GM21423 (cell line): Measurements from ENCODE around the gene DPP4.

Source experiments
- ATAC-seq: cut with Tn5 transposase; IDR thresholded peaks from one replicate; pipeline ENCODE4 v1.9.1; 2021; ENCODE audit warnings: mild to moderate bottlenecking, moderate library complexity; ENCODE audit not compliant: unreplicated experiment

Gene DPP4

DNA sequence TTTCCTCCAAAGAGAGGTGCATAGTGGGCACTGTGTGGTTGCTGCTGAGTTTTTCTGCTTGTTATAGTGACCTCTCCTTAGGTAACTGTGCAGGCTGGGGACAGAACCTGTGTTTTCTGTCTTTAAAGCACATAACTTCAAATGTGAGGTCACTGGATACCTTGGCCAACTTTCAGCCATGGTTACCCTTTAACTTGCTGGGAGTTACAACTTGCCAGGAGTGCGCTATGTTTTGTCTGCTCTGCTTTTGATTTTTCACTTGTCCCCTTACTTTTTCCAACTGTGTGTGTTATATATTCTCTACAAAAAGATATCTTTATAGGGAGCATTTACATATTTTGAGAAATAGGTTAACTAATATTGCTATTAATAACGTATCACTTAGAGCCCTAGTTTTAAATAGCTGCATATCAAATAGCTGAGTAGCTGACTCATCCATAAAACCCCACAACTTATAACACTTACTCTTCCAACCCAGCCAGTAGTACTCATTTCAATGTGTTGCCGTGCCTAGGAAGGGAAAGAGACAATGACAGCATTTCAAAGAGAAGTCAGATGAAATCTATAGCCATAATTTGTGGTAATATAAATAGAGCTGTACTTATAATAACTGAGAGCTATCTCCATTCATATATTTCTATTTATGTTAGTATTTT is 51.6 kb downstream of the DPP4 start:
- no peak for ATAC-seq

DNA sequence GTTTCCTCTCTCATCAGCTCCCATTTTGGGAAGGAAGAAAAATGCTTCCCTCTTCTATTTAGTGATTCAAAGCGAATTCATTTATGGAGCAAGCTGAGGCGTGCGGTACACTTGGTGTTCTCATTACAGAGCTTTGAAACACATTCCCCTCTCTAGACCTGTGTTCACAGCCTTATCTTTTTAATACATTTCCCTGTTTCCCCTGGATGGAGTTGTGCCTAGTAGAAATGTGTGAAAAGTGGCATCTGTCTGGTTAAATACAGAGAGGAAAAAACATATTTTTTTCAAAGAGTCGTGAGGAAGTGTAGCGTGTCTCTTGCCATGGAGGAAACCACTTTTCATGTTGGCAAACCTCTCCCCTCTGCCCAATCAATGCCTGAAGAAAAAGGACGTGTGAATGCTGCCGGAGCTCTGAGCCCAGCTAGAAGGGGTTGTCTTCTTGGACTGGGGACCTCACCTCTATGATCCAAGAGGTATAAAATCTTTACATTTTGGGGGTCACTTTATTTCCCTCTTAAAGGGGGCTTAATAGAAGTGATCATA is 52.4 kb downstream of the DPP4 start:
- no peak for ATAC-seq

GRCh38 chr2:162018530-162018929 is 55.5 kb downstream of the DPP4 start:
- no peak for ATAC-seq

DNA sequence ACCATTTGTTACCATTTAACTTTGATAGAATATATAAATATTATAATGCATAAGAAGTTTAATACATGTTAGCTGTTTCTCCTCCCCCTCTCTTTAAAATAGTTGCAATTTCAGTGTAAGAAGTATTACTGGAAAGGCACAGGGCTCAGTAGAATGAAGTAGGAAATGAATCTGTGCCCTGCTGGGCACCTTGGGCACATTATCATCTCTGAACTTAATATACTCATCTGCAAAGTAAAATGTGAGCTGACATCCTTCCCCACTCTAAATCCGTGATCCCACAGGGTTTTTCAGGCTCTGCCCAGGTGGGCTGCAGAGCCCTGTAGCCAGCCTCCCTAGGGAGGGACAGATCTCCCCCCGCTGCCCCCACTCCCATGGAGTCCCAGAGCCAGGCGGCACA is 56.8 kb downstream of the DPP4 start:
- ATAC-seq: no peak

DNA sequence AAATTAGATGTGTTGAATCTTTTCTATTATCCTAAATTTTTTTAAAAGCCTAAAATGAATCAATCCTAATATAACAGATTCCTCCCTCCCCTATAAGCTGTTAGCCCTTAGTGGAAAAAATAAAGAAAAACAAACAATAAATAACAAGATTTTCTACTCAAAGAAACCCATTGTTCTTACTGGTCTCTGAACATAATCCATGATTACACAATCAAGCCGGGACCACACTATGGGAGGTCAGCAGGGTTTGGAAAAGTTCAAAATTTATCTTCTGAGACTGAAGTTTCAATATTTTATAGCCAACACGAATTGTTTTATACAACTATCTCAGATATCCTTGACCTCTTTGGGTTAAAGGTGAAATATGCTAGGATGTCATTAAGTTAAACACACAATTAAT is 57.9 kb downstream of the DPP4 start:
- ATAC-seq: no peak

DNA sequence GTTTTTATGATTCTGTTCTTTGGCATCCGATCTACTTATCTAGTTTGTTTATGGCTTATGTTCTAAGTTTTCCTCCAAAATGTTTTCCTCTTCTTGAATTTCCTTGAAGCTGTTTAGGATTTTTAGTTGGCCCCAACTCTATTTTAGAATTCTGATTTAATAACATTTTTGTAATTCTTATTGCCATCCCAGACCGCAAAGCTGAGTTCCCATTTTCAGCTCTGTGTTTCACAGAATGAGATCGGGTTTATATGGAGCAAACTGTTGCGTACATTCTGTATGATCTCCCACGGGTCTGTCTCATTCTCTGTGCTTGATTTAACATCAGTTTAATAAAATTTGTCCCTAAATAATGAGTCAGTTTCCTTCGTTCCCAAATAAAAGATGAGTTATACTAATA is 59.3 kb downstream of the DPP4 start:
- no peak for ATAC-seq

DNA sequence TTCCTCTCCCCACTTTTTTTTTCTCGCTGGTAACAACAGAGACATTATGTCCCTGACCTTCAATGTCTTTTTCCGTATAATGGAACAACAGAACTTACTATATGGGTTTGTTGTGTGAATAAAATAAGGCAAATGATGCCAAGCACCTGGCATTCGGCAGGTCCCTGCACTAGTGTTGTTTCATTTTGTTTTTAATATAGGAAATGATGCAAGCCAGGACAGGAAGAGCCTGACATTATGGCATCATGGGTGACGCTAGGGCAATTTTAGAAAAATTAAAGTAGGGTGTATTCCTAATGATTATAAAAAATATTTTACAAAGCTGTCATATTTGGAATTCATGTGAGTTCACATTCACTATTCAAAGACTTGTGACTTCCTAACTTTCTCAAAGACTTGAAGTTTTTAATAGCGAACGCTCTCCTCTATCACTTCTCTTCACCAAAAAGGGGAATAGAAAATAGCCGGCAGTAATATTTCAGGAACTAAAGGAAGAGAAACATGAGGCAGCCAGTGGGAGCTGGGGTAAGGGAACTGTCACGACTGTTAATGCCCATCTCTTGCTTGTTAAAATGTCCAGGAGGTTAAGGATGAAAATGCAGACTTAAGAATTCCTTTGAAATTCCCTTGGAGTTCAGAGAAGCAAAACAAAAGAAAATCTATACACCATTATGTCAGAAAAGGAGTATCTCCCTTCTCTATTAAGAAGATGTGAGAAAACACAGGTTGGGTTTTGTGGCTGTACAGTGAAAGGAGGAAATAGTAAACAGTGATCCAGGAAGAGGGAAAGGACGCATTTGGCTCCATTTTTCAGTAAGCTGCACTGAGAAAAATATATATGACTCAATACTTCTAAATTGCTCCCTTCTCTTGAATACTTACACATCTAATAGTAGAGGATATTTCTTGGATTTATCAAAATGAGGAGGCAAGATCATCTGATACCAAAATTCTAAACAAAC is 60.2 kb downstream of the DPP4 start:
- ATAC-seq: no peak

GRCh38 chr2:162012565-162013058 is 61.4 kb downstream of the DPP4 start:
- no peak for ATAC-seq

DNA sequence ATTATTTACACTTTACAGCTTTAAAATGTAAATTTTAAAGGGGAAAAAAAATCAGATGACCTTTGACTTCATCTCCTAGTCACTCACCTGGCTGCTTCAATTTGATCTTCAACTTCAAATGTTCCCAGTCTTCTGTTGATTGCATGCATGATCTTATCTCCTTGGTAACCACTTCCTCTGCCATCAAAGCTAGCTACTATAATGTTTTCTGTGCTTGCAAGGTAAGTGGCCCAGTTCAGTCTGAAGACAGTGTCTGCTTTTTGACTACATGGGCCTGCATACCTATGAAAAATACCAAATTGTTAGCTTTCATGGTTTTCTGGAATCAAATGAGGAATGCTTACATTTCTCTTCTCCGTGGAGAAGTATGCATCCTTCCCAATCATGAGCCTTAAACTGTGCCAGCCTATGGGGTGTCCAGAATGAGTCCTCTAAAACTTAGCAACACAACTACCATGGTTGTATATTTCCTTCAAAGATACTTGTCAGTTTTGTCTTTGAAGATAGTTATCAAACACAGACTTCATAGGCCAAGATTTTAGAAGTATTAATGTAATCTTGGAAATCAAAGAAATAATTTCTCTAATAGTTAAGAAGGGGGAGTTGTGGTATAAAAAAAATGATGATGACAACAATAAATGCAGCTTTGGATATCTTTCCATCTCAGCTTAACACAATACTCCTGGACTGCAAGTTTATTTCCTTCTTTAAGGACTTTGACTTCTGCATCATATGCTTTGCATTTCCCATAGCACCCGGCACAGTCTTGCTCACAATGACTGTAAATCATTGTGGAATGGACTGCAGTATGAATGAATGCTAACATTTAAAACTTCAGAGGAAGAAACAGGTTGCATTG is 62.1 kb downstream of the DPP4 start:
- ATAC-seq: no peak

- no peak for ATAC-seq
Measured at GRCh38 chr2:162009543-162009942, 64.5 kb downstream of the DPP4 start.

- no peak for ATAC-seq
Measured at GRCh38 chr2:162007447-162008040, 66.5 kb downstream of the DPP4 start.

DNA sequence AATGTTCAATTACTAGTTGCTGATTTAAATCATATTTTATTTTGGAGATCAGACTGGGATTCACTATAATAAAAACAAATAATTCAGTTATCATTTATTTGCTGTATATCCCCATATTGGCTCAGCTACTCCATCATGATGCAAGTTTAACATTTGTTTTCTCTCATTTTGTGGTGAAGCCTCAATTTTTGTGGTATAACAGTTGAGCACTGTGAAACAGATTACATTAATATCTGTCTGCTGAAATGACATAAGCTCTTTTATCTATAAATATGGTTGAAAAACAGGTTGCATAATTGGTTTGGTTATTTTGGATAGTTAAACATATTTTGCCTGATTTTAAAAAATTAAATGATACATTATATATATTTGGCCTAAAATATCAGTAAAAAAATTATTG is 67.7 kb downstream of the DPP4 start:
- ATAC-seq: no peak

GRCh38 chr2:162004031-162004430 is 70.0 kb downstream of the DPP4 start:
- no peak for ATAC-seq

DNA sequence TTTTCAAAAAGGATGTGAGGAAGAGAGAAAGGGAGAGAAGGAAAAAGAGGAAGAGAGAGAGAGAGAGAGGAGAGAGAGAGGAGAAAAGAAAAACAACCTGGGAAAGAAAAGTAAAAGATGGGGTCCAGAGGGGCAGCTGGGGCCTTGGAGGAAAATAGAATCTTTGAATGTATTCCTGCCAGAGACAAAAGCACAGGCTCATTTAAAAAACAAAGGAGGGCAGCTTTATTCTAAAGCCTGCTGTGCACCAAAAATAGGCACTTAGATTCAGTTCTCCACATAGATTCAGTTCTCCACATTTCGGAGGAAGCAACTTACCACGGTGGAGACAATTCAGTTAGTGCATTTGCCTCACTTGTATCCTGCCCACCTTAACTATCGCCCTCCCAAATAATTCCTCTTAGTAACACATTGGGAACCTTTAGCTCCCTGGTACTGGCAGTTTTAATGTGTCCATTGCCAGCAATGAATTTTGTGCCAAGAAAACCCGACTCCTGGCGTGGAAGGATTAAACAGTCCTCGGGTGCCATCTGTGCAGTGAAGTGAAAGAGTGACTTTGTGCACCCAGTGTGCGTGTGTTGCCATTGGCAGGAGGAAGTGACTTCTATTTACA is 71.3 kb downstream of the DPP4 start:
- no peak for ATAC-seq

- ATAC-seq: no peak
Measured at GRCh38 chr2:162000431-162000830, 73.6 kb downstream of the DPP4 start.

DNA sequence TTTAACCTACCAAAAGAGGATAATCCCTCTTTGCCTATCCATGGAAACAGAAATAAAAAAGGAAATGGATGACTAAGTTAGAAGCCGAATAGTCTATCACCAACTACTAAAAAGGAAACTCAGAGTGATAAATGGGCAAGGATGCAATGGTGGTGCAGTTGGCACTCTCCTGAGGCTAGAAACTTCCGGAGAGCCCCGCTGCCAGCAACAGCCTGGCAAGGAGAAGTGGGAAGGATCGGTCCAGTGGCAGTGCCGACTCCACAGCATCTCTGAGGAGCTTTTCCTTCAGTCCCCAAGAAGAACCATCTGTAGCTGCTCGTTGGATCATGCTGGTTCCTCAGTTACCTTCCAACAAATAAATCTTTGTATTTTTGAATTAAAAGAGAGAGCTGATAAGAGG is 74.7 kb downstream of the DPP4 start:
- ATAC-seq: no peak

GRCh38 chr2:161998857-161999256 is 75.2 kb downstream of the DPP4 start:
- no peak for ATAC-seq

DNA sequence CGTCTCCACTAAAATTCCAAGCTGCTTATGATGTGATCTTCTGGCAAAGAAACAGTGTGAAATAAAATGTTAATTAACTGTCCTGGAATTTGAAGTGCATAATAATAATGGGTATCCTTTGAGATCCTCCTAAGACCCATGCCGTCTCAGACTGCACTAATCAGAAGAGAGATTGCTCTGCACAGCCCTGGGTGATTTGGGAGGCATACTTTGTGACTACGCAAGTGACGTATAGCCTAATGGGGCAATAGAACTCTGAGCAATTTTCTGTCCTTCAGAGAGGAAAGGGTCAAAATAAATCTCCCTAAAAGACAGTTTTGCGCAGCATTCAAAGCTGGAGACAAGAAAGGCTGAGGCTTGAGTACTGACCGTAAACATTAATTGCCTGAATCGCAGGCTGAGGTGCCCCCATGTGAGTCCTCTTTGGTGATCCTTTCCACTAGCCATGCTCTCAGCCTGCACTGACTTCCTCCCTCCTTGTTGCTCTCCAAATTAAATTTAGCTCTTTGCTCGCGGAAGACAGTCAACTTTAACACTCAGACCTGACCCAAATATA is 76.0 kb downstream of the DPP4 start:
- no peak for ATAC-seq

GRCh38 chr2:161995553-161996016 is 78.4 kb downstream of the DPP4 start:
- no peak for ATAC-seq
